NCI-H748 (cell line): ENCODE measurements around the gene CACNA1I.
A peak's percentile ranks its signal among the peaks of the same experiment; 100 is the strongest.

ENCODE experiments used
- DNase-seq: peaks from one replicate; lab custom pipeline; 2025; ENCODE audit not compliant: unreplicated experiment; lab: John Stamatoyannopoulos, UW

CACNA1I gene

DNA sequence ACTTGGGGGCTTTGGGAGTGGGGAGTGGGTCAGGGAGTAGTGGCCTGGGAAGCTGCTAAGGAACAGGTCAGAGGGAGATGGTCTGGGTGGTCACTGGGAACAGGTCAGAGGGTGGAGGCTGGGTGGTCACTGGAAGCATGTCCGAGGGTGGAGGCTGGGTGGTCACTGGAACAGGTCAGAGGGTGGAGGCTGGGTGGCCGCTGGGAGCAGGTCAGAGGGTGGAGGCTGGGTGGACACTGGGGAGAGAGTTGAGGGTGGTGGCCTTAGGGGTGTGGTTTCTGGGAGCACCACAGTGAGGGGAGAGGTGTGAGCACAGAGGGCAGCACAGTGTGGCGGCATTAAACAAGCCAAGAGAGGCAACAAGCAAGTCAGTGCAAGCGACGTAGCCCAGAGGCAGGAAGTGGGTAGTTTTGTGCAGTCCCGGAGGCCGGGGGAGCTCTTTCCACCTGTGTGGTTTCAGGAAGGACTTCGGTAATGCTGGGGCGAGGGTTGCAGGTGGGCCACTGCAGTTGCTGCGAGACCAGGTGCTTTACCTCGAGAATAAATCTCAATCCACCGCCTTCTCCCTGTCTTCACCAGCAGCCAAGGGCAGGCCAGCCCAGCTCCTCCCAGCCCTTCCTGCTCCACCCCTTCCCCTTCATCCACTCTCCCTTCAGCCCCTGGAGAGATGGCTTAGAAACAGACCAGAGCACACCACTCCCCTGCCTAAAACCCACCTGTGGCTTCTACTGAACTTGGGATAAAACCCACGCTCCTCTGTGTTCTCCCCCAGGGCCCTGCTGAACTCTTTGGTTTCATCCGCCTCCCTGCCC is 3.2 kb upstream of the CACNA1I start:
- DNase-seq, result no peak

DNA sequence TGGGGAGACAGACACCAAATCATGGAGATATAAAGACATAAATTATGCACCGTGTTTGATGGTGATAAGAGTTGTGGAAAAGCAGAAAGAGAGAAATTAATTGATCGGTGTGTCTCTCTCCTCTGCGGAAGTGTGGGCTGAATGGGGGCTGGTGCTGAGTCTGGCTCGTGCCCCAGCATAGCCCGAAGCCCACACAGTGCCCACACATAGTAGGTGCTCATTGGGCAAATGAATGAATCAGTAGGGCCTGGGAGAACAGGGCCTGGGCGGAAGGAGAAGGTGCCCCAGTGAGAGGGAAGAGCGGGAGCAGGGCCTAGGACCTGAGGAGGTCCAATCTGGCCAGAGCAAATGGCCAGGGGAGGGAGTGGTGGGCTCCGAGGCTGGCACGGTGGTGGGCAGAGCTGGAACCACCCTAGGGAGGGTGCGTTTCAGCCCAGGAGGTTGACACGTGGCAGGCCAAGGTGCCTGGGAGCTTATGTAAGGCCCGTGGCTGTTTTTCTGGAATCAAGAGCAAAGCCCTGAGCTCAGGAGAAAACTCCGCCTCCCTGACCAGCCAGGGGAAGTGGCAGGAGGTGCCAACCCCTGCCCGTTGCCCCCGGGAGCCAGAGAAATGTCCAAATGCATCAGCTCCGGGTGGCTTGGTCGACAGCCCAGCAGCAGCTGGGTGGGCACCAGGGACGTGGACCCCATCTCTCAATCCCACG is 2.1 kb upstream of the CACNA1I start:
- no peak for DNase-seq

DNA sequence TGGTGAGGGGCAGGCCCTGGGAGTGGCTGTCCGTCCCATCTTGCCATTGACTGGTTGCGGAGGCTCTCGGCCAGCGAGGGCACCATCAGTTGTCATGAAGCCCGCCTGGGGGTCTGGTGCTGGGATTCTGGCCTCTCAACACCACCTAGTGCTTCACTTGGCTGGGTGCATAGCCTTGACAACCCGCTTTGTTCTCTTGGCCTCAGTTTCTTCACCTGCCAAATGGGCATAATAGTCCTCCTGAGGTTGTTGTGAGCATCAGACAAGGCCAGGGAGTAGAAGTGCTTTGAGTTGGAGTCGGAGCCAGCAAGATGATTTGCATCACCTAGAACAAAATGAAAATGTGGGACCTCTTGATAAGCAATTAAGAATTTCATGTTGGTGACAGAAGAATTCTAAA is 1.5 kb upstream of the CACNA1I start:
- DNase-seq, result no peak

DNA sequence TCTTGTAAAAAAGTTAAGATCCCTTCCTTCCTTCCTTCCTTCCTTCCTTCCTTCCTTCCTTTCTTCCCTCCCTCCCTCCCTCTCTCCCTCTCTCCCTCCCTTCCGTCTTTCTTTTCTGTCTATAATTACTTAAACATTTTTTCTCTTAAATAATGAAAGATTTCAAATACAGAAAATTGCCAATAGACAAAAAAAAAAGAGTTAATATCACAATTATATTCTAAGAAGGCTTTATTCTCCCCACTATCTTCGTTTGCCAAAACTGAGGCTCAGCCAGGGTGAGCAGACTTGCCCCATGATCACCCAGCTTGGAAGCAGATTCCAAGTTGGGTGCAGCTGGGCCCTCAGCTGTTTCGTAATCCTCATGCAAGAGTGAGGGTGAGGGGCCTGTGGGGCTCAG is 327 bp upstream of the CACNA1I start:
- DNase-seq, result no peak

- DNase-seq, result no peak
These were observed 985 bp downstream of the CACNA1I start for GRCh38 chr22:39571538-39571937.

DNA sequence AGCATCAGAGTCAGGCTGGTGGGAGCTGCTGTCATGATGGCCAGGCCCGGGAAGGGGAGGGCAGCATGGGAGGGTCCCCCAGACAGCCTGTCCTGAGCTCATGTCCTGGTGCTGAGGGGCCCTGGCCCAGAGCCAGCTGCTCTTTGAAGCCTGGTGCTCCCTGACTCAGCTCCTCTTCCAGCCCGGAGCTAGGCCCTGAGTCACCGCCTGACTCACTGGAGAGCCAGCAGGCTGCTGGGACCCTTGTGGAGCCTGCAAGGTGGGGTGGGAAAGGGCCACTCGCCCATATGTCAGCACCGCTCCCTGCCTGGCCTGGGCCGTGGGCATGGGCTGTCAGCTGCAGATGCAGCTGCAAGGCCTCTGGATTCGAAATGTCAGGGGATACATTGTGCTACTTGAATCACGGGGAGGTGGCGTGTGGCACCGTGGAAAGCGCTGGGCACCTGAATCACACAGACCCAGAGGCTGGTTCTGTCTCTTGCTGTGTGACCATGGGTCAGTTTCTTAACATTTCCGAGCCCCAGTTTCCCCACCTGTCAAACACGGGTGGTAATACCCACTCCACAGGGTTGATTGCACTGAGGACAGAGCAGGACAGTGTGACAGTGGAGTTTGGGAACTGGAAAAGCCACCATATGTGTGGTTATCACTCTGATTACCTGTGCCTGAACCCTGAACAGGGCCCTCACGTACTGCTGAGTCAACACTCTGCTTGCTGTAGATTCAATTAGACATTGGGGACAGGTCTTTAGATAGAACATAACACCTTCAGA is 4.4 kb downstream of the CACNA1I start:
- DNase-seq, result no peak

DNA sequence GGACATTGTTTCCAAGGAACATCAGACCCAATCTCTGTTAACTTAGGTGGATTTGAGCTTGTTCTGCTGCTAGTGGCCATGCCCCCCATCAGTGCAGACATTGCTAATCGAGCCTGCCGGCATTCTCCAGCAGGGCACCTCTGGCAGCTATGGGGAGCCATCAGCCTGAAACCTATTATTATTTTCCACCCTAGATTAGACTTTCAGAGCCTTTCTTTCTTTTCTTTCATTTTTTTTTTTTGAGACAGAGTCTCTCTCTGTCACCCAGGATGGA is 4.9 kb downstream of the CACNA1I start:
- no peak for DNase-seq

- no peak for DNase-seq
These were observed 5.5 kb downstream of the CACNA1I start for GRCh38 chr22:39576027-39576426.

- DNase-seq, result no peak
These were observed 6.8 kb downstream of the CACNA1I start for GRCh38 chr22:39577366-39577765.

GRCh38 chr22:39577900-39578299 is 7.3 kb downstream of the CACNA1I start:
- DNase-seq, result no peak

DNA sequence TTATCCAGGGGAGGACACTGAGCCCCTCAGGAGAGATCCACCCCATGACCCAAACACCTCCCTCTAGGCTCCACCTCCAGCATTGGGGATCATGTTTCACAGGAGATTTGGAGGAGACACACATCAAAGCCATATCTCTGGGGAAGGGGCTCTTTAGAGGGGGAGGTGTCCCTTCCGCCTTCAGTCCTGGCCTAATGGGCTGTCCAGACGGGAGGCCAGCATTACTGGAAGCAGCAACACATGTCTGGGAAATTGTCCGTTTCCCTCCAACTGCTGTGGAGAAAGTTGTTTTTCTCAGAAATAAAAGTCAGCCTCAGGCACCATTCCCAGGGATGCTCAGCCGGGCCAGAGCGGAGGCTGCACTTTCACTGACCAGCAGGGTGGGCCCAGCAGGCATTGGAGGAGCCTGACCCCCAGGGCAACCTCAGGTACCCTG is 9.5 kb downstream of the CACNA1I start:
- no peak for DNase-seq

DNA sequence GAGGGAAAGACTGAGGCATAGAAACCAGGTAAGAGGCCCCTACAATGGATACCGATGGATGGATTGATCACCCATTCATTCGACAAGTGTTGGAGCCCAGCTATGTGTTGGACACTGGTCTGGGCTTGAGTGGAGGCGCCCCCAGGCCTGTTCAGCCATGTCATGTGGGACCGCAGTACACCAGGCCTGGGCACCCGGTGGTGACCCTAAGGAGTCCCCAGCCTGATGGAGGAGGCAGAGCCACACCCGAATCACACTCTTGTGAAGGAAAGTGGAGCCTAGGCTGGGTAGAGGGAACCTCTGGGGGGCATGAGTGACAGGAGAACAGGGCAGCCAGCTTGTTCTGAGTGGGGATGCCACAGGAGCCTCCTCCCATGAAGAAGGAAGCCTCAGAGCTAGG is 10.2 kb downstream of the CACNA1I start:
- DNase-seq, result no peak

- no peak for DNase-seq
These were observed 10.8 kb downstream of the CACNA1I start for GRCh38 chr22:39581303-39581702.

GRCh38 chr22:39583066-39583667 is 12.6 kb downstream of the CACNA1I start:
- no peak for DNase-seq

DNA sequence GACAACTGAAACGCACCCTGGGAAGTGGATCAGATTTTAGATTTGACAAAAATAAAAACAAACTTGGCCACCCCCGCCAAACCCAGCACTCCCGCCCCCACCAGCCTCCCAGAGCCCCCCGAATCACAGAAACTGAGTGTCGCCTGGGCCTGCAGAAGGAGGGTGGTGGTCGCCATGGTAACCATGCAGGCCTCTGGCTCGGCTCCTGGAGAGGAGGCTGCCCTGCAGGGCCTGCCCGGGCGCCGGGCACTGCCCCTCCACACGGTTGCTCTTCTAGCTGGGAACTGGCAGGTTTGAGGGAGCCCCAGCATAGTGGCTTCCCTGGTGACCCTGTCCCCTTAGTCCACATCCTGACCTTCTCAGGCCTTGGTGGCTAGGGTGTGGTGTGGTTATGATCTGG is 19.3 kb downstream of the CACNA1I start:
- no peak for DNase-seq

DNA sequence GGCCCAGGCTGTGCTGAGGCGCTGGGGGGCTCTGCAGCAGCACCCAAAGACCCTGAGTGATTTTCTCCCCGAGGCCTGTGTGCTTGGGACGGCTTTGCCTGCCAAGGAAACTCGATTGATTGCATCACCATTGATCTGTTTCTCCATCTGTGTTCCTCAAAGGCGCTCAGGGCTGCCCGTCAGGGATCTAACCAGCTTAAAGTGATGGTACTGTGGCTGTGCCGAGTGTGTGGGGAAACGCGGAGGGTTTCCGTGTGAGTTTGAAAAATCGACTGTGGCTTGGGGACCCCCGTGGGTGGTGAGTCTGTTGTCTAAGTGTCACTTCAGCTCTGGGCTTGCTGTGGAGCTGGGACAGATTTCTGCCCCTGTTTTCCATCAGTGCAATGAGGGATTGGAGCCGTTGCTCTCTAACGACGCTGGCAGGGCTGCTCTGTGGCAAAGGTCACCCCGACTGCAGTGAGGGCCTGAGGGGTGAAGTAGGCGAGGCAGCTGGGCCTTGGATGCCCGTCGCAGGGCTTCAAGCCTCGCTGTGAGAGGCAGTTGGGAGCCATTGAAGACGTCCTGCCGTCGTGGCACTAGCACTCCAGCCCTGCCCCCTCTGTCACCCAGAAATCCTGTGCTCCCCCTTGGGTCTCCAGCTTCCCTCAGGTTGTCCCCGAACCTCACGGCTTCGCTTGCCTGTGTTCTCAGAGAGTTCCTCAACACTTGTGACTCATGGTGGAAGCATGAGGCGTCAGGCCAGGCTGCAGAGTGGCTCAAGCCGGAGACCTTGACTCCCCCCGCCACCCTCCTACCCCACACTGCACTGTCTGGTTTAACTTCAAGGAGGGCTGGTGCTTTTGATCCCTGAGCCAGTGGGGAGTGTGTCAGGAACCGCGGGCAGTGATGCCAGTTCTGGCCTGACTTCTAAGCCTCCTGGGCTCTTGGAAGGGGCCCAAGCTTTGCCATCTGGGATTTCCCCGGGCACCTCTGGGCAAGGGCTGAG is 21.8 kb downstream of the CACNA1I start:
- no peak for DNase-seq

- DNase-seq, result no peak
These were observed 22.7 kb downstream of the CACNA1I start for GRCh38 chr22:39593066-39593930.

DNA sequence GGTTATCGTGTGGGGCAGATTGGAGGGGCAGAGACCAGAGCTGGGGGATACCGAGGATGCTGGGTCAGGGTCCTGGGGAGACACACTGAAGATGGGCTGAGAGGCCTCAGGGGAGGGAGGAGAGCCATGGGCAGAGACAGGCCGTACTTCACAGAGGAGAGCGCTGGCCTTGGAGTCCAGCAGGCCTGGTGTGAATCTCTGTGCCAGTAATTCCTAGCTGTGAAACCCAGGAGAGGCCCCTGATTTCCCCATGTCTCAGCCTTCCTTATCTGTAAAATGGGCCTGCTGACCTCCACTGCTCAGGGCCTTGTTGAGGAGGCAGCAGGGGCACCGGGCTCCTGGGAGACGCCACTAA is 23.4 kb downstream of the CACNA1I start:
- no peak for DNase-seq

- peak; percentile 3 for DNase-seq
These were observed 23.9 kb downstream of the CACNA1I start for GRCh38 chr22:39594411-39594810.
